SK-N-SH (cell line): ENCODE measurements around the gene TBX6. TPM values are rescaled to one million over a fixed set of nuclear protein-coding genes. Genes with fewer than 3 reads are reported as not detected.

Experiments used
- CTCF ChIA-PET: fragments of 300-600, 350-600 bp; formaldehyde crosslinking; extraction: SDS; loops from one replicate; lab custom pipeline; 2021; lab: Yijun Ruan, JAX
- POLR2A ChIA-PET: fragments of 350-600 bp; sonication (Branson Sonifier 250); formaldehyde crosslinking; extraction: SDS; loops from one replicate; lab custom pipeline; 2020; ENCODE audit warnings: antibody characterized with exemption, inconsistent platforms; lab: Yijun Ruan, JAX
- DNase-seq: peaks from one replicate; pipeline ENCODE4 v3.0.0; 2012
- H2AFZ ChIP-seq: fragments of 200-600 bp; sonication (generic); 2 replicates; pipeline ENCODE4 v1.8.1; 2016; ENCODE audit warnings: antibody characterized with exemption, mild to moderate bottlenecking, low read depth
- H3F3A ChIP-seq: fragments of 200-600 bp; sonication (generic); replicated peaks from 2 replicates; pipeline ENCODE3; 2016; ENCODE audit warnings: antibody characterized with exemption, mild to moderate bottlenecking; ENCODE audit not compliant: insufficient read depth
- H3K27ac ChIP-seq, 2 experiments: fragments of 200-500 bp in 1 of 2; fragments of 200-600 bp in 1 of 2; sonication (Bioruptor generic) in 1 of 2; sonication (generic), shearing (Covaris generic) in 1 of 2; 2 replicates each; pipeline versions ENCODE4 v1.5.1 to v1.6.1; 2014 to 2016; ENCODE audit warnings: low read depth in 2 of 2, inconsistent platforms in 1 of 2, low read length in 1 of 2, mild to moderate bottlenecking in 1 of 2, mixed read lengths in 1 of 2
- H3K27me3 ChIP-seq: fragments of 200-600 bp; sonication (generic), shearing (Covaris generic); 2 replicates; pipeline ENCODE4 v1.6.1; 2016; ENCODE audit warnings: mixed run types; ENCODE audit not compliant: insufficient read depth
- H3K36me3 ChIP-seq, 2 experiments: fragments of 200-500 bp in 1 of 2; fragments of 200-600 bp in 1 of 2; sonication (Bioruptor generic) in 1 of 2; sonication (generic) in 1 of 2; replicated peaks in 1 of 2; 2 replicates each; pipeline versions ENCODE3 to v1.5.1; 2014 to 2016; ENCODE audit warnings: low read length in 1 of 2, mild to moderate bottlenecking in 1 of 2; ENCODE audit not compliant: insufficient read depth in 2 of 2, control insufficient read depth in 1 of 2
- H3K4me1 ChIP-seq, 2 experiments: fragments of 200-500 bp in 1 of 2; fragments of 200-600 bp in 1 of 2; sonication (Bioruptor generic) in 1 of 2; sonication (generic), shearing (Covaris generic) in 1 of 2; 2 replicates each; pipeline versions ENCODE4 v1.5.1 to v1.6.1; 2014 to 2016; ENCODE audit warnings: low read depth in 1 of 2, low read length in 1 of 2, mixed run types in 1 of 2; ENCODE audit not compliant: insufficient read depth in 2 of 2, control insufficient read depth in 1 of 2
- H3K4me2 ChIP-seq: fragments of 200-600 bp; sonication (generic), shearing (Covaris generic); 2 replicates; pipeline ENCODE4 v1.6.1; 2017; ENCODE audit warnings: mixed run types
- H3K4me3 ChIP-seq, 2 experiments: fragments of 200-500 bp in 1 of 2; fragments of 200-600 bp in 1 of 2; sonication (Bioruptor generic) in 1 of 2; sonication (generic), shearing (Covaris generic) in 1 of 2; 2 replicates each; pipeline versions ENCODE4 v1.5.1 to v1.8.1; 2014 to 2016; ENCODE audit warnings: low read depth in 2 of 2, inconsistent platforms in 1 of 2, low read length in 1 of 2, mild to moderate bottlenecking in 1 of 2, mixed read lengths in 1 of 2, moderate library complexity in 1 of 2
- H3K79me2 ChIP-seq: fragments of 200-600 bp; sonication (generic); 2 replicates; pipeline ENCODE4 v1.8.1; 2017; ENCODE audit warnings: mild to moderate bottlenecking; ENCODE audit not compliant: insufficient read depth
- H3K9ac ChIP-seq: fragments of 200-600 bp; sonication (generic); 2 replicates; pipeline ENCODE4 v1.6.1; 2017; ENCODE audit warnings: mixed run types
- H3K9me2 ChIP-seq: fragments of 200-600 bp; sonication (generic); 2 replicates; pipeline ENCODE4 v1.6.1; 2017; ENCODE audit warnings: mixed run types
- H3K9me3 ChIP-seq: fragments of 200-600 bp; sonication (generic); 2 replicates; pipeline ENCODE4 v1.6.1; 2017; ENCODE audit warnings: mixed run types, mild to moderate bottlenecking, moderate library complexity
- H4K20me1 ChIP-seq: fragments of 200-600 bp; sonication (generic); 2 replicates; pipeline ENCODE4 v1.6.1; 2017; ENCODE audit warnings: mild to moderate bottlenecking, mixed run types; ENCODE audit not compliant: insufficient read depth
- EP300 ChIP-seq, 2 experiments: IDR thresholded peaks; 2 replicates each; pipeline versions ENCODE4 v1.4.0 to v1.6.1; 2012; ENCODE audit warnings: borderline replicate concordance in 1 of 2, low read depth in 1 of 2, low read length in 1 of 2
- GABPA ChIP-seq: IDR thresholded peaks from 2 replicates; pipeline ENCODE4 v1.4.0; 2012; ENCODE audit warnings: low read depth, mild to moderate bottlenecking
- IRF3 ChIP-seq: fragments of 150-350 bp; IDR thresholded peaks from 2 replicates; pipeline ENCODE4 v1.6.1; 2016; ENCODE audit warnings: mild to moderate bottlenecking, low read depth, low read length
- MAX ChIP-seq: IDR thresholded peaks from 2 replicates; pipeline ENCODE4 v1.4.0; 2012; ENCODE audit warnings: low read depth
- MEF2A ChIP-seq: IDR thresholded peaks from 2 replicates; pipeline ENCODE4 v1.4.0; 2012; ENCODE audit warnings: low read depth, borderline replicate concordance
- REST ChIP-seq: IDR thresholded peaks from 2 replicates; pipeline ENCODE4 v1.6.1; 2012; ENCODE audit warnings: mild to moderate bottlenecking, low read depth, low read length, moderate library complexity
- RXRA ChIP-seq: IDR thresholded peaks from 2 replicates; pipeline ENCODE4 v1.4.0; 2012; ENCODE audit warnings: low read depth, mild to moderate bottlenecking, borderline replicate concordance
- USF2 ChIP-seq: fragments of 150-350 bp; IDR thresholded peaks from 2 replicates; pipeline ENCODE4 v1.6.1; 2017; ENCODE audit warnings: antibody characterized with exemption, low read length, low read depth, borderline replicate concordance
- YY1 ChIP-seq: IDR thresholded peaks from 2 replicates; pipeline ENCODE4 v1.4.0; 2012; ENCODE audit warnings: low read depth, mild to moderate bottlenecking
- WGBS: methylation state at CpG from one replicate; pipeline ENCODE4 v1.1.6; 2017; ENCODE audit warnings: low lambda C conversion rate; 5-methylcytosine and 5-hydroxymethylcytosine counted together
- polyA plus RNA-seq, 3 experiments: library from polyadenylated mRNA; depleted of rRNA; stranded (reverse); fragments of >200 nt; gene quantifications; 2 replicates each; pipeline ENCODE4 v1.2.3, GENCODE V29; 2012

TBX6 gene
- polyA plus RNA-seq, 1 of the 3 experiments (the other 2 are of a cell fraction), result 0.18 TPM

GRCh38 chr16:30068333-30068732 lies 23.4 kb downstream of the TBX6 start (continued):
- TF ChIP-seq EP300 (IDR thresholded peaks at IDR 0.05; ENCODE audit: borderline replicate concordance in 1 of 2, low read depth in 1 of 2, low read length in 1 of 2) (no peak), YY1 (no peak), GABPA (no peak), MEF2A (no peak), REST (no peak)

GRCh38 chr16:30067584-30067916 lies 24.2 kb downstream of the TBX6 start:
- 73% methylated on average over 6 of the region's 6 CpGs for WGBS
- no peaks in the 10 kb centered on the region for H3K9me3 ChIP-seq
- ChIA-PET POLR2A (no interaction called here), CTCF (interaction anchor here (0.9 to 6.7 kb wide), 5 partner anchors 9 to 47 kb away, joined by 3 to 68 read pairs (median 4); partner anchors contain the start of genes TBX6 and TLCD3B)
- H3K36me3 ChIP-seq, result peaks cover 45 to 61% of the 10 kb centered on the region in 2 experiments
- H4K20me1 ChIP-seq, result peaks cover 59% of the 10 kb centered on the region
- no peaks in the 10 kb centered on the region for H3K9me2 ChIP-seq
- H3K4me1 ChIP-seq, result peaks cover 36 to 39% of the 10 kb centered on the region in 2 experiments
- DNase-seq, result no peak
- H3K4me3 ChIP-seq, result peak overlapping the region; percentile 92 to 98
- peak overlapping the region in 1 of 2 experiments; percentile 4; a peak in 2 of 4 replicates for H3K27ac ChIP-seq
- no peak for TF ChIP-seq RXRA
- no peak for TF ChIP-seq IRF3
- no peak for TF ChIP-seq USF2
- no peak for TF ChIP-seq MAX
- no peaks in the 10 kb centered on the region for H3K27me3 ChIP-seq
- peak overlapping the region; percentile 99 for H3K9ac ChIP-seq
- H2AFZ ChIP-seq, result no peak overlapping the region
- H3K4me2 ChIP-seq, result peak overlapping the region; percentile 100
- peaks cover 75% of the 10 kb centered on the region for H3K79me2 ChIP-seq
- peaks cover 61% of the 10 kb centered on the region for H3F3A ChIP-seq
